GM10248 (cell line): ENCODE data around the gene DPEP3.

Source experiments
- CTCF ChIA-PET: fragments of 300-600 bp; sonication (Branson Sonifier 250); formaldehyde crosslinking; extraction: SDS; loops from one replicate; lab custom pipeline; 2021; ENCODE audit warnings: antibody characterized with exemption; lab: Yijun Ruan, JAX
- POLR2A ChIA-PET: fragments of 350-650 bp; sonication (Branson Sonifier 250); formaldehyde crosslinking; extraction: SDS; loops from one replicate; lab custom pipeline; 2020; ENCODE audit warnings: antibody characterized with exemption; lab: Yijun Ruan, JAX
- DNase-seq: peaks from one replicate; pipeline ENCODE4 v3.0.0; 2012; ENCODE audit errors: extremely low spot score
- TF ChIP-seq, protein P1 (sequence below): IDR thresholded peaks from 2 replicates; pipeline ENCODE4 v1.5.1; 2012; ENCODE audit warnings: mild to moderate bottlenecking, low read depth; ENCODE audit errors: extremely low read depth, missing control alignments, control extremely low read depth

The DPEP3 gene

DNA sequence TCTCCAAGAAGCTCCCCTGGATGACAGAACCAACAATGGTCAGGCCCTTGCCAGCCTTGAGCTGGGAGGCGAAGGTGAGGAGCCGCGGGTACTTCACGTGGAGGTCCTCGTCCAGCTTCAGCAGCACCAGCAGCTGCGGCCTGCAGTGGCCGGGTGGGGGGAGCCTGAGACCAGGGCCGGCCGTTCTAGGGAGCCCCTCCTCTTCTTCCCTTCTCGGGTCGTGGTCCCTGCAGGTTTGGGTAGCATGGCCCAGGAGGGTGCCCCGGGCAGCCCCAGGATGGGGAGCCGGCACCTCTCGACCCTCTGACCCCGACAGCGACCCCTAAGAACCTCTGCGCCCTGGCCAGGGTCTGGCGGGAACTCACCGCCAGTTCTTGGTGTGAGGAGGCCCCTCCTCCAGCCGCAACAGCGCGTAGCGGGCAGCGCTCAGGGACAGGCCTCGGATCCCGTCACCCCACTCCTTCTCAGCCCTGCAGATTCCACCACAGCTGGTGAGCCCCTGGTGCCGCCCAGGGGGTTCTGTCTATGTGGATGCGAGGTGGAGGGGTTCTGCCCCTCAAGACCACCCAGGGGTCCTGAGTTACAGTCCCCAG is 33.2 kb downstream of the DPEP3 start:
- DNase-seq: no peak
- TF ChIP-seq, protein P1, sequence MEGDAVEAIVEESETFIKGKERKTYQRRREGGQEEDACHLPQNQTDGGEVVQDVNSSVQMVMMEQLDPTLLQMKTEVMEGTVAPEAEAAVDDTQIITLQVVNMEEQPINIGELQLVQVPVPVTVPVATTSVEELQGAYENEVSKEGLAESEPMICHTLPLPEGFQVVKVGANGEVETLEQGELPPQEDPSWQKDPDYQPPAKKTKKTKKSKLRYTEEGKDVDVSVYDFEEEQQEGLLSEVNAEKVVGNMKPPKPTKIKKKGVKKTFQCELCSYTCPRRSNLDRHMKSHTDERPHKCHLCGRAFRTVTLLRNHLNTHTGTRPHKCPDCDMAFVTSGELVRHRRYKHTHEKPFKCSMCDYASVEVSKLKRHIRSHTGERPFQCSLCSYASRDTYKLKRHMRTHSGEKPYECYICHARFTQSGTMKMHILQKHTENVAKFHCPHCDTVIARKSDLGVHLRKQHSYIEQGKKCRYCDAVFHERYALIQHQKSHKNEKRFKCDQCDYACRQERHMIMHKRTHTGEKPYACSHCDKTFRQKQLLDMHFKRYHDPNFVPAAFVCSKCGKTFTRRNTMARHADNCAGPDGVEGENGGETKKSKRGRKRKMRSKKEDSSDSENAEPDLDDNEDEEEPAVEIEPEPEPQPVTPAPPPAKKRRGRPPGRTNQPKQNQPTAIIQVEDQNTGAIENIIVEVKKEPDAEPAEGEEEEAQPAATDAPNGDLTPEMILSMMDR: no peak
- ChIA-PET CTCF (interaction anchor here (1.3 to 1.6 kb wide), 2 partner anchors 18 to 131 kb away, joined by 3 to 4 read pairs; no protein-coding TSS in a partner anchor), POLR2A (no interaction called here)

DNA sequence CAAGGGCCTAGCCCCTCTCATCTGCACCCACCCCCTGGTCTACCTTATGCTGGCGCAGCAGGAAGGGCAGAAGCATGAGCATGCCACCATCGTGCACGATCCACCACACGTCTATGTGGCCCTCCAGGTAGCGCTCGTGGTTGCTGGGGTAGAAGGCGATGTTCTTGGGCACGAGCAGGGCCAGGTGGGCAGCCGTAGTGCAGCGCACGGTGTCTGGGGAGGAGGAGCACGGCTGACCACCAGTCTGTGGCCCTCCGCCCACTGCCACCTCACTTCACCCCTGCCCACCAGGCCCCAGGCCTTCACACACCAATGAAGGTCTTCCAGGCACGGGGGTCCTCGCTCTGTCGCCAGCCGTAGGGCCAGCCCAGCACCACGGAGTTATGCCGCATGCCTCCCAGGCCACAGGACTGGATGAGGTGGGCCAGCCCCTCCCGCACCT is 34.1 kb downstream of the DPEP3 start:
- TF ChIP-seq, protein P1: no peak
- no peak for DNase-seq
- ChIA-PET POLR2A (no interaction called here), CTCF (interaction anchor here (1.1 to 1.6 kb wide), 3 partner anchors 17 to 130 kb away, joined by 3 to 4 read pairs (median 3); no protein-coding TSS in a partner anchor)

DNA sequence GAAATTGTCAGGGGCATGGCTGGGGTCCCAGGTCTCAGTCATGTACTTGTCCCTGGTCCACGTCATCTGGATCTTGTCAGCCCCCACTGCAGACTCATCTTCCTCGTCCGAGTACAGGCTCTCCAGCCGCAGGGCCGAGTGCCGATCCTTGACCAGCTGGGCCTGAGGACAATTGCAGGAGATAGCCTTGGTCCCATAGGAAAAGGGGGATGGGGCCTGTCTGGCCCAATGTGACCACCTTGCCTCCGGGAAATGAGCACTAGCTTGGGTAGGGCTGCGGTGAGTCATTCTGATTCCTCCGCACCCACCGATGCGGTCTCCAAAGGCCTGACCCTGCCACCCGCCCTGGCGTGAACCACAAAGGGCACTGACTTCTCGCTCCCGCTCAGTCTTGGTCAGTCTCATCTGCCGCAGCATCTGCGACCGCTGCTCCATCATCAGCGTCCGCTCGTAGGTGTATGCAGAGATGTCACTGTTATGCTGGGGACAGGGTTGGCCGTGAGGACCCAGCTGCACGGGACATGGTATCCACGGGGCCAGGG is 34.8 kb downstream of the DPEP3 start:
- POLR2A ChIA-PET: no interaction called here
- TF ChIP-seq, protein P1: no peak
- CTCF ChIA-PET: interaction anchor here (1.1 kb wide), 2 partner anchors 27 to 42 kb away, joined by 3 read pairs; no protein-coding TSS in a partner anchor
- no peak for DNase-seq

DNA sequence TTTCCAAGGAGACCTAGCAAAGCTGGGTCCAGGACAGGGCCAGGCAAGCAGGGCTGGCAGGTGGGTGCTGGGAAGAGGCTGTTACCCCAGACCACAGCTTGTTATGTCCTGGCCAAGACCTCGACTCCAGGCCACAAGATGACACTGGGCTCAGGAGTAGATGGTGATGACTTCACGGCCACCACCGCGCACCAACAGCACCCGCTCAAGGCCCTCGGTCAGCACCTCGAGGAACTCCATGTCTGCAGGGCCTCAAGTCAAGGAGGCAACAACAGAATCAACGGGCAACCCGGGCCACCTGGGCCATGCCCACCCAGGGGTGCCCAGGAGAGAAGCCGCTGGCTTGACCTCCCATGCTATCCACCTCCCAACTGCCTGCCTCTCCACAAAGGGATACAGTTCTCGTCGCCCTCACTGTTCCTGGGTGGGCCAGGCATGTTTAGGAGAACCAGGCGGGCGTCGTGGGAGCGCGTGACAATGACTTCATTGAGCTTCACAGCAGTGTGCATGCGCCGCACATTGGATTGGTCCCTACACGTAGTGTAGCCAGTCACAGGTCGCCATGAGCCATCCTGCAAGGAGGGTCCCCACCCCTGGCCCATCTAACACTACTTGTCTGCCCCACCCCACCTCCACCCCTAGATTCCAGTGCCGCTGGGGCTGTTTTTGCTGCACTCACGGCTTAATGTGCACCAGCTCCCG is 35.5 kb downstream of the DPEP3 start:
- TF ChIP-seq, protein P1: no peak
- POLR2A ChIA-PET: no interaction called here
- CTCF ChIA-PET: interaction anchor here (1.1 to 1.3 kb wide), 2 partner anchors 21 to 41 kb away, joined by 3 read pairs; no protein-coding TSS in a partner anchor
- DNase-seq: no peak

DNA sequence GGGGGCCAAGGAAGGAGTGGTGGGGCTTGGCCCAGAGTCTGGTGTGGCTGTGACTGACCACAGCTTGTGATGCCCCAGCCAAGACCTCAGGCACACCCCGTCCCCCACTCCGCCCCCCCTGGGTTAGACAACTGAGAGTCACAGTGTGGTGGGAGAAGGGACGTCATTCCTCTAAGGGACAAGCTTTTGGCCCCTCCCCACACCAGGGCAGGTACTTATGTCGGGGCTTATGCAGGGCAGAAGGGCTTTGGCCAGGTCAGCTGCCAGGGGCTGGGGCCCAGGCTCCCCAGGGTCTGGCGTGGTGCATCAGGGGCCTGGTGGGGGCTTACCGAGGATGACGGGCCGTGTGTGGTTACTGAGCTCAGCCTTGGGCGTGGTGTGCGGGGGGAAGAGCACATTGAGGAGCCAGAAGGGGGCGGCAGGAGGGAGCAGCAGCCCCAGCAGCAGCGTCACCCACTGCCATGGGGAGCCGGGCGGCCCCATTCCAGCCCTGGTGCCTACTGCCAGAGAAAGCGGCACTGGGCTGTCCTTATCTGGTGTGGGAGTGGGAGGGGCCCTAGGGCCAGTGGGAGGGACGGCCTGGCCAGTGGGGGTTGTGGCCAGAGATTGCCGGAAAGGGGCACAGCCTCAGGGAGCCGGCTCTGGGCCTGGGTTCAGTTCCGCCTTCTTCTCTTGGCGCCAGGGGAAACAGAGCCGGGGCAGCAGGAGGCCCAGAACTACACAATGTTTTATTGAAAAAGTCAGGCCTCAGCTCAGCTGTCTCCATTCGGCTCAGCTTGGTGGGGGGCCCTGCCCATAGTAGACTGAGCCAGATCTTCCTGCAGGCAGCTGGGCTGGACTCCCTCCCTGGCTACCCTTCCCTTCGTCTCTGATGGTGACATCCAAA is 36.4 kb downstream of the DPEP3 start, which contains the start of gene LCAT:
Gene LCAT, minus strand, starts transcription at position 502 of the 886 bp plus-strand sequence. Its CDS starts 19 bp downstream, at position 483.
- DNase-seq: no peak
- ChIA-PET CTCF (interaction anchor here (1.2 to 1.9 kb wide), 4 partner anchors 9 to 28 kb away, joined by 3 to 7 read pairs (median 3); no protein-coding TSS in a partner anchor), POLR2A (no interaction called here)
- TF ChIP-seq, protein P1: no peak
